CD4-positive, alpha-beta T cell (primary cell): ENCODE results near the gene PDRG1. TPM values are rescaled to one million over a fixed set of nuclear protein-coding genes. Genes with fewer than 3 reads are reported as not detected.

ENCODE experiments used
- ATAC-seq: fragments of 200-7000 bp; cut with Tn5 transposase; one replicate; pipeline ENCODE4 v1.10.0; 2022; ENCODE audit warnings: mild to moderate bottlenecking; ENCODE audit not compliant: poor library complexity
- CTCF ChIA-PET: fragments of 350-600 bp; sonication (Branson Sonifier 250); formaldehyde crosslinking; loops from one replicate; lab custom pipeline; 2021; ENCODE audit warnings: antibody characterized with exemption, inconsistent platforms; lab: Charles Lee
- POLR2A ChIA-PET: fragments of 350-600 bp; sonication (Branson Sonifier 250); formaldehyde crosslinking; loops from one replicate; lab custom pipeline; 2021; ENCODE audit warnings: antibody characterized with exemption, inconsistent platforms; lab: Charles Lee
- DNase-seq, 14 experiments: peaks; one replicate each; pipeline ENCODE4 v3.0.0-alpha.2; 2013 to 2020; ENCODE audit warnings: mixed read lengths in 2 of 14
- H3K27ac ChIP-seq, 2 donors: one replicate each; pipeline versions ENCODE4 v1.5.1 to v1.7.0; 2013; ENCODE audit warnings: low read length in 2 of 2, low read depth in 1 of 2, mild to moderate bottlenecking in 1 of 2
- H3K27me3 ChIP-seq, 2 experiments: 1 replicate in 1 of 2; 2 replicates in 1 of 2; pipeline versions ENCODE4 v1.6.1 to v1.7.0; 2013; ENCODE audit warnings: low read length in 2 of 2, control low read depth in 1 of 2, mild to moderate bottlenecking in 1 of 2, moderate library complexity in 1 of 2; ENCODE audit not compliant: insufficient read depth in 2 of 2, control insufficient read depth in 1 of 2
- H3K36me3 ChIP-seq: one replicate; pipeline ENCODE4 v1.6.1; 2013; ENCODE audit warnings: low read length, control low read depth; ENCODE audit not compliant: insufficient read depth
- H3K4me1 ChIP-seq: one replicate; pipeline ENCODE4 v1.6.1; 2013; ENCODE audit warnings: low read length, control low read depth; ENCODE audit not compliant: insufficient read depth
- H3K4me3 ChIP-seq: one replicate; pipeline ENCODE4 v1.5.1; 2013; ENCODE audit warnings: mild to moderate bottlenecking, low read length, moderate library complexity
- H3K9me3 ChIP-seq, 2 experiments: 1 replicate in 1 of 2; 2 replicates in 1 of 2; pipeline versions ENCODE4 v1.6.1 to v1.7.0; 2013; ENCODE audit warnings: low read length in 2 of 2, mild to moderate bottlenecking in 2 of 2, control low read depth in 1 of 2, moderate library complexity in 1 of 2; ENCODE audit not compliant: control insufficient read depth in 1 of 2, insufficient read depth in 1 of 2
- H3K27ac Mint-ChIP-seq: one replicate; pipeline ENCODE4 v1.8.0; 2020; ENCODE audit warnings: mixed read lengths
- H3K27me3 Mint-ChIP-seq: one replicate; pipeline ENCODE4 v1.8.0; 2021; ENCODE audit warnings: mixed read lengths
- H3K36me3 Mint-ChIP-seq: one replicate; pipeline ENCODE4 v1.8.0; 2021; ENCODE audit warnings: low read depth, mixed read lengths
- H3K4me1 Mint-ChIP-seq: one replicate; pipeline ENCODE4 v1.8.0; 2021; ENCODE audit warnings: low read depth, mixed read lengths
- H3K4me3 Mint-ChIP-seq: one replicate; pipeline ENCODE4 v1.8.0; 2020; ENCODE audit warnings: mild to moderate bottlenecking, mixed read lengths
- H3K9me3 Mint-ChIP-seq: one replicate; pipeline ENCODE4 v1.8.0; 2020; ENCODE audit warnings: mixed read lengths
- CTCF ChIP-seq: fragments of 200-600 bp; IDR thresholded peaks from one replicate; pipeline ENCODE4 v1.8.0; 2022; ENCODE audit warnings: antibody characterized with exemption, mild to moderate bottlenecking
- intact Hi-C, 2 experiments: fragments of 100-400 bp; cut with DNase I in 1 of 2; cut with micrococcal nuclease in 1 of 2; formaldehyde crosslinking; loops; one replicate each; pipeline versions ENCODE4 v1.15.1 to v1.9.0; 2023 to 2025; cut with DNase I, micrococcal nuclease
- total RNA-seq, 174 experiments: library from RNA in 2 of 174; stranded (reverse) in 2 of 174; gene quantifications; one replicate each; pipeline ENCODE4 v1.2.3 and lab custom pipeline; 2021 to 2026

The PDRG1 gene
- total RNA-seq, 2 experiments from 2014 or later: 6.5 to 7.1 TPM

GRCh38 chr20:31945319-31945718 is 6.5 kb downstream of the PDRG1 start:
- H3K9me3 ChIP-seq: no peaks in the 10 kb centered on the region
- H3K27ac Mint-ChIP-seq: no peak overlapping the region
- peaks cover 15% of the 10 kb centered on the region for H3K4me1 Mint-ChIP-seq
- no peaks in the 10 kb centered on the region for H3K27me3 ChIP-seq
- H3K36me3 ChIP-seq: peaks cover 73% of the 10 kb centered on the region
- H3K27ac ChIP-seq: no peak overlapping the region
- DNase-seq (no peak), ATAC-seq (no peak)
- H3K36me3 Mint-ChIP-seq: peaks cover 85% of the 10 kb centered on the region
- CTCF ChIA-PET: no interaction called here
- no peaks in the 10 kb centered on the region for H3K9me3 Mint-ChIP-seq
- H3K4me1 ChIP-seq: peaks cover 7% of the 10 kb centered on the region
- H3K4me3 Mint-ChIP-seq: no peak overlapping the region
- H3K4me3 ChIP-seq: no peak overlapping the region
- no peak for TF ChIP-seq CTCF
- intact Hi-C loops: no loop called here
- H3K27me3 Mint-ChIP-seq: no peaks in the 10 kb centered on the region
- POLR2A ChIA-PET: no interaction called here

- H3K9me3 Mint-ChIP-seq: no peaks in the 10 kb centered on the region
- peaks cover 65% of the 10 kb centered on the region for H3K36me3 Mint-ChIP-seq
- Histone ChIP-seq H3K4me1 (no peaks in the 10 kb centered on the region), H3K27ac (no peak overlapping the region), H3K27me3 (no peaks in the 10 kb centered on the region), H3K9me3 (no peaks in the 10 kb centered on the region), H3K36me3 (peaks cover 55% of the 10 kb centered on the region), H3K4me3 (no peak overlapping the region)
- no peak for ATAC-seq
- intact Hi-C loops: no loop called here
- no peaks in the 10 kb centered on the region for H3K27me3 Mint-ChIP-seq
- TF ChIP-seq CTCF: no peak
- no peaks in the 10 kb centered on the region for H3K4me1 Mint-ChIP-seq
- CTCF ChIA-PET: no interaction called here
- POLR2A ChIA-PET: no interaction called here
- DNase-seq: no peak
- no peak overlapping the region for H3K4me3 Mint-ChIP-seq
- no peak overlapping the region for H3K27ac Mint-ChIP-seq
These were observed 8.8 kb downstream of the PDRG1 start for GRCh38 chr20:31943052-31943471.

- CTCF ChIA-PET: no interaction called here
- H3K9me3 Mint-ChIP-seq: no peaks in the 10 kb centered on the region
These were observed 12.2 kb downstream of the PDRG1 start for GRCh38 chr20:31939661-31940060.

More at GRCh38 chr20:31939661-31940060, 12.2 kb downstream of the PDRG1 start:
- peaks cover 33% of the 10 kb centered on the region for H3K36me3 Mint-ChIP-seq
- Histone ChIP-seq H3K36me3 (peaks cover 21% of the 10 kb centered on the region), H3K27me3 (no peaks in the 10 kb centered on the region), H3K9me3 (no peaks in the 10 kb centered on the region), H3K4me1 (no peaks in the 10 kb centered on the region), H3K4me3 (no peak overlapping the region), H3K27ac (no peak overlapping the region)
- intact Hi-C loops: no loop called here
- no peak for DNase-seq
- no peak for ATAC-seq
- TF ChIP-seq CTCF: no peak
- H3K4me3 Mint-ChIP-seq: no peak overlapping the region
- POLR2A ChIA-PET: no interaction called here
- no peaks in the 10 kb centered on the region for H3K27me3 Mint-ChIP-seq
- no peaks in the 10 kb centered on the region for H3K4me1 Mint-ChIP-seq
- H3K27ac Mint-ChIP-seq: no peak overlapping the region
